Measurements from ENCODE around the gene AP2A1. TPM values are rescaled to one million over a fixed set of nuclear protein-coding genes. Genes with fewer than 3 reads are reported as not detected.

The AP2A1 gene
- total RNA-seq, 1 donor from 2014 or later: 67.6 TPM

GRCh38 chr19:49805822-49806619 lies 39.2 kb downstream of the AP2A1 start:
- DNase-seq: no peak
- TF ChIP-seq CTCF (IDR thresholded peaks at IDR 0.05): no peak
- no peaks in the 10 kb centered on the region for H3K27me3 ChIP-seq (ENCODE audit: low read depth)
- H3K27ac ChIP-seq: no peak overlapping the region
- no peak overlapping the region for H3K4me3 ChIP-seq
- H3K9me3 ChIP-seq: no peaks in the 10 kb centered on the region
- intact Hi-C loops (cut with DNase I): no loop called here
- no peak for ATAC-seq
- peaks cover 14% of the 10 kb centered on the region for H3K4me1 ChIP-seq
- H3K36me3 ChIP-seq: peaks cover 50% of the 10 kb centered on the region

- Histone ChIP-seq H3K27ac (no peak overlapping the region), H3K27me3 (ENCODE audit: low read depth) (no peaks in the 10 kb centered on the region), H3K9me3 (no peaks in the 10 kb centered on the region), H3K36me3 (peaks cover 45% of the 10 kb centered on the region), H3K4me3 (no peak overlapping the region), H3K4me1 (peaks cover 14% of the 10 kb centered on the region)
- DNase-seq: no peak
- intact Hi-C loops (cut with DNase I): no loop called here
- no peak for ATAC-seq
- no peak for TF ChIP-seq CTCF (IDR thresholded peaks at IDR 0.05)
Observed at GRCh38 chr19:49806620-49806959, 39.8 kb downstream of the AP2A1 start.

GRCh38 chr19:49807058-49807903 lies 40.5 kb downstream of the AP2A1 start:
- DNase-seq: no peak
- Histone ChIP-seq H3K27me3 (ENCODE audit: low read depth) (no peaks in the 10 kb centered on the region), H3K4me1 (peaks cover 16% of the 10 kb centered on the region), H3K36me3 (peaks cover 38% of the 10 kb centered on the region), H3K27ac (no peak overlapping the region), H3K9me3 (no peaks in the 10 kb centered on the region), H3K4me3 (no peak overlapping the region)
- intact Hi-C loops (cut with DNase I): no loop called here
- no peak for ATAC-seq
- TF ChIP-seq CTCF (IDR thresholded peaks at IDR 0.05): no peak

- intact Hi-C loops (cut with DNase I): no loop called here
- no peak for TF ChIP-seq CTCF (IDR thresholded peaks at IDR 0.05)
- Histone ChIP-seq H3K9me3 (no peaks in the 10 kb centered on the region), H3K4me3 (peak overlapping the region; percentile 91), H3K27me3 (ENCODE audit: low read depth) (no peaks in the 10 kb centered on the region), H3K36me3 (peaks cover 31% of the 10 kb centered on the region), H3K4me1 (peaks cover 23% of the 10 kb centered on the region), H3K27ac (peak overlapping the region; percentile 84)
- no peak for ATAC-seq
- DNase-seq: no peak
Observed at GRCh38 chr19:49807904-49808675, 41.3 kb downstream of the AP2A1 start.

- intact Hi-C loops (cut with DNase I): no loop called here
- ATAC-seq (peak; percentile 84 to 88), DNase-seq (peak; percentile 94)
- Histone ChIP-seq H3K36me3 (peaks cover 24% of the 10 kb centered on the region), H3K9me3 (no peaks in the 10 kb centered on the region), H3K27me3 (ENCODE audit: low read depth) (no peaks in the 10 kb centered on the region), H3K4me1 (peaks cover 23% of the 10 kb centered on the region), H3K27ac (peak overlapping the region; percentile 84), H3K4me3 (peak overlapping the region; percentile 91)
- no peak for TF ChIP-seq CTCF (IDR thresholded peaks at IDR 0.05)
Observed at GRCh38 chr19:49808711-49809159, 41.9 kb downstream of the AP2A1 start.

All from lower lobe of right lung (tissue), 2 donors.